Transverse colon (tissue), 4 donors: Measurements from ENCODE around the gene PIRT. TPM values are rescaled to one million over a fixed set of nuclear protein-coding genes. Genes with fewer than 3 reads are reported as not detected.
A peak's percentile ranks its signal among the peaks of the same experiment; 100 is the strongest.

Source experiments
- DNase-seq: peaks from one replicate; pipeline ENCODE4 v3.0.0-alpha.2; 2019
- H3K27ac ChIP-seq, 4 donors: fragments of 200-600 bp; sonication (generic); 2 replicates each; pipeline ENCODE4 v1.5.1; 2016 to 2018; ENCODE audit warnings: inconsistent platforms in 4 of 4
- H3K27me3 ChIP-seq: fragments of 200-600 bp; sonication (generic); 2 replicates; pipeline ENCODE4 v1.5.1; 2017; ENCODE audit warnings: inconsistent platforms
- H3K36me3 ChIP-seq, 4 donors: fragments of 200-600 bp; sonication (generic); 2 replicates each; pipeline ENCODE4 v1.5.1; 2017 to 2019; ENCODE audit warnings: inconsistent platforms in 4 of 4
- H3K4me1 ChIP-seq, 4 donors: fragments of 200-600 bp; sonication (generic); 2 replicates each; pipeline ENCODE4 v1.5.1; 2017 to 2020; ENCODE audit warnings: inconsistent platforms in 4 of 4
- H3K4me3 ChIP-seq, 4 donors: fragments of 200-600 bp; sonication (generic); 1 replicate in 1 of 4; 2 replicates in 3 of 4; pipeline versions ENCODE4 v1.5.1 to v1.6.1; 2017 to 2019; ENCODE audit warnings: inconsistent platforms in 4 of 4
- H3K9me3 ChIP-seq, 2 donors: fragments of 200-600 bp; sonication (generic); 2 replicates each; pipeline ENCODE4 v1.5.1; 2017 to 2019; ENCODE audit warnings: inconsistent platforms in 2 of 2
- EP300 ChIP-seq: sonication (generic); formaldehyde crosslinking; IDR thresholded peaks from one replicate; pipeline ENCODE4 v1.6.1; 2017; ENCODE audit warnings: antibody characterized with exemption, low read depth
- POLR2A ChIP-seq: fragments of 450-650 bp; IDR thresholded peaks from one replicate; pipeline ENCODE4 v1.6.1; 2016; ENCODE audit warnings: antibody characterized with exemption, mild to moderate bottlenecking, moderate library complexity
- POLR2AphosphoS5 ChIP-seq, 3 donors: sonication (generic); formaldehyde crosslinking; IDR thresholded peaks; one replicate each; pipeline ENCODE4 v1.6.1; 2016; ENCODE audit warnings: antibody characterized with exemption in 3 of 3
- WGBS, 2 donors: methylation state at CpG; one replicate each; pipeline ENCODE4 v1.1.5; 2018; ENCODE audit warnings: low coverage in 1 of 2; 5-methylcytosine and 5-hydroxymethylcytosine counted together
- in situ Hi-C, 4 donors: fragments of 200-750 bp; cut with MboI; loops; one replicate each; pipeline versions ENCODE4 v1.15.0 to v1.15.1; 2017; ENCODE audit warnings: low sequenced_read_pairs in 3 of 4, low pct_ligation_motif_present in 1 of 4, low pct_unique_long_range_greater_than_20kb in 1 of 4
- intact Hi-C: fragments of 100-400 bp; cut with DNase I; formaldehyde crosslinking; loops from one replicate; pipeline ENCODE4 v1.15.1; 2023; ENCODE audit warnings: low total_unique reads
- total RNA-seq, 4 donors: library from RNA; depleted of rRNA; stranded (reverse); fragments of >200 nt; gene quantifications; one replicate each; pipeline ENCODE4 v1.1.0, GENCODE V29; 2016
- TF ChIP-seq, protein P1 (sequence below), 5 experiments: fragments of 200-600 bp in 3 of 5; fragments of 450-650 bp in 2 of 5; sonication (generic) in 3 of 5; IDR thresholded peaks; 1 replicate in 2 of 5; 2 replicates in 3 of 5; pipeline ENCODE4 v1.5.1; 2016 to 2017; ENCODE audit warnings: antibody characterized with exemption in 5 of 5, inconsistent platforms in 3 of 5, mild to moderate bottlenecking in 2 of 5, moderate library complexity in 1 of 5

PIRT gene
- total RNA-seq, 4 donors from 2014 or later = 2.4 to 6.4 (median 2.5) TPM; not detected in 1

DNA sequence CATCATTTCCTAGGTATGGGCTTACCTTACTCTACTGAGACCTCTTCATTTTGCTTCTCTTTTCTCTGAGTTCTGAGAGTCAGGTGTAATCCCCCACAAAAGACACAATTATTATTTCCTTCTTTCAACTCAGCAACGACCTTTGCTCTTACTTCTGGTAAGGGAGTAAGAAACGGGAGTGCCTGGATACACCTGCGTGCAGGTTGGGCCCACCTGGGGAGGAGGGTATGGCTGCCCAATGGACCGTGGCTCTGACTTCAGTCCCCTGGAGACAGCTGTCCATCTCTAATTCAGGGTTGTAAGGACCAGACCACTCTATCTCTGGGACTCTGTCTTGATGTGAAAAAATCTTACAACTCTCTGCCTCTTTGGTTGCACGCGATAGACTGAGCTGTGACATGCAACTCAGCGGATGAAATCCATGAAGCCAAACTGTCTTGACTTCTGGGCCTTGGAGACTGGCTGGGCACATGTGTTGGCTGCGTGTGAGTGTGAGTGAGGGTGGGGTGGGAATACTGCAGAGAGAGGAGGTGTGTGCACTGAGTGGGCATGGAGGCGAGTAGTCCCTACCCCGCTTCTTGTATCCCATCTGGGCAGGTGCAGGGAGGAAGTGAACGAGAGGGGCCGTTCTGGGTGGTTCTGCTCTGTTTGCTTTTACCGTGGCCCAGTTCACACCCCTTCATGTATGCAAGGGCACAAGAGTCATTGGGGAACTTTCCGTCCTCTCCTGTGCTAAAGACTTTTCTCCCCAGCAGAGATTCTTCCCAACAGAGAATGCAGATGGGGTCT is 35.2 kb downstream of the PIRT start:
- in situ Hi-C loops (no loop called here), intact Hi-C loops (no loop called here)
- Histone ChIP-seq H3K27me3 (no peaks in the 10 kb centered on the region), H3K9me3 (no peaks in the 10 kb centered on the region), H3K27ac (peak overlapping the region; percentile 87 to 94 (median 90)), H3K36me3 (no peaks in the 10 kb centered on the region), H3K4me1 (peaks cover 10 to 36% (median 30%) of the 10 kb centered on the region in 4 donors), H3K4me3 (peak overlapping the region; percentile 27 to 59 (median 50))
- 40 to 52% methylated on average over 1 to 14 of the region's 14 CpGs for WGBS, 2 donors
- peak; percentile 81 for DNase-seq
- peak; percentile 44 to 69 (median 67) for TF ChIP-seq POLR2AphosphoS5 (IDR thresholded peaks at IDR 0.05)
- TF ChIP-seq EP300 = no peak
- TF ChIP-seq POLR2A = peak; percentile 79
- TF ChIP-seq, protein P1, sequence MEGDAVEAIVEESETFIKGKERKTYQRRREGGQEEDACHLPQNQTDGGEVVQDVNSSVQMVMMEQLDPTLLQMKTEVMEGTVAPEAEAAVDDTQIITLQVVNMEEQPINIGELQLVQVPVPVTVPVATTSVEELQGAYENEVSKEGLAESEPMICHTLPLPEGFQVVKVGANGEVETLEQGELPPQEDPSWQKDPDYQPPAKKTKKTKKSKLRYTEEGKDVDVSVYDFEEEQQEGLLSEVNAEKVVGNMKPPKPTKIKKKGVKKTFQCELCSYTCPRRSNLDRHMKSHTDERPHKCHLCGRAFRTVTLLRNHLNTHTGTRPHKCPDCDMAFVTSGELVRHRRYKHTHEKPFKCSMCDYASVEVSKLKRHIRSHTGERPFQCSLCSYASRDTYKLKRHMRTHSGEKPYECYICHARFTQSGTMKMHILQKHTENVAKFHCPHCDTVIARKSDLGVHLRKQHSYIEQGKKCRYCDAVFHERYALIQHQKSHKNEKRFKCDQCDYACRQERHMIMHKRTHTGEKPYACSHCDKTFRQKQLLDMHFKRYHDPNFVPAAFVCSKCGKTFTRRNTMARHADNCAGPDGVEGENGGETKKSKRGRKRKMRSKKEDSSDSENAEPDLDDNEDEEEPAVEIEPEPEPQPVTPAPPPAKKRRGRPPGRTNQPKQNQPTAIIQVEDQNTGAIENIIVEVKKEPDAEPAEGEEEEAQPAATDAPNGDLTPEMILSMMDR (IDR thresholded peaks at IDR 0.05) = no peak

DNA sequence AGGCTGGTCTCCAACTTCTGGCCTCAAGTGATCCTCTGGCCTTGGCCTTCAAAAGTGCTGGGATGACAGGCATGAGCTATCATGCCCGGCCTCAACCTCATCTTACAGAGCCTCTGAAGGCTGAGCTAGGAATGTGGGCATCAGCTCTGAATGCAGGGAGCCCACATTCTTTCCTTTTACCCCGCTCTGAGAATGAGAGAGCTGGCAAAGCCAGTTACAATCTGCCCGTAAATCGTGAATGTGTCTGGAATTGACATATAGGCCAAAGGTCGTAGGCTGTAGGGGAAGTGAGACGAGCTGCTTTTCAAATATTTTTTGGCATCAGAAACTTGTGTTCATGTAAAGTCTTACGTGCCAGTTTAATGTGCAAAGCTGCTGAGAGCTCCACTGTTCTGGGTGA is 38.5 kb downstream of the PIRT start:
- intact Hi-C loops (no loop called here), in situ Hi-C loops (no loop called here)
- no peaks in the 10 kb centered on the region for H3K27me3 ChIP-seq
- peak overlapping the region; percentile 87 to 94 (median 90) for H3K27ac ChIP-seq
- no peak for DNase-seq
- H3K4me3 ChIP-seq = peak overlapping the region in 2 of 4 donors; percentile 51 to 59
- 40 to 46% methylated on average over 1 to 7 of the region's 7 CpGs for WGBS, 2 donors
- H3K4me1 ChIP-seq = peaks cover 14 to 38% (median 30%) of the 10 kb centered on the region in 4 donors
- TF ChIP-seq, protein P1 (IDR thresholded peaks at IDR 0.05) = no peak
- TF ChIP-seq POLR2AphosphoS5 (IDR thresholded peaks at IDR 0.05) = peak in 1 of 3 donors; percentile 24
- no peaks in the 10 kb centered on the region for H3K9me3 ChIP-seq
- H3K36me3 ChIP-seq = no peaks in the 10 kb centered on the region

DNA sequence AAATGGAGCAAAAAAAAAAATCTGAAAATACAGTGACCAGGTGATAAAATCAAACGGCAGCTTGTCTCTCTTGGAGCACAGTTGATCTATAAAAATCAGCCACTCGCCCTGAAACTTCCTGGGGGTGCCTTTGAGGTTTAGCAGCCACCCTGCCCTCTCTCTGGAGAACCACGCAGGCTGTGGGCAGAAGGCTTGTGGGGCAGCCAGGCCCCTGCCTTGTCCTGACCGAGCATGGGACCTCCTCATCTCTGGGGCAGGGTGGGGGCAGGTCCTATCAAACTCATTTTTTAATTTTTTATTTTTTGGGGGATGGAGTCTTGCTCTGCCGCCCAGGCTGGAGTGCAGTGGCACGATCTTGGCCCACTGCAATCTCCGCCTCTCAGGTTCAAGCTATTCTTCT is 39.0 kb downstream of the PIRT start:
- intact Hi-C loops (no loop called here), in situ Hi-C loops (no loop called here)
- no peak for TF ChIP-seq POLR2AphosphoS5 (IDR thresholded peaks at IDR 0.05)
- TF ChIP-seq POLR2A = no peak
- no peak for TF ChIP-seq EP300
- TF ChIP-seq, protein P1 (IDR thresholded peaks at IDR 0.05) = no peak
- 38 to 63% methylated on average over 4 to 7 of the region's 7 CpGs for WGBS, 2 donors
- peak overlapping the region; percentile 87 to 94 (median 90) for H3K27ac ChIP-seq
- H3K27me3 ChIP-seq = no peaks in the 10 kb centered on the region
- peak overlapping the region in 2 of 4 donors; percentile 51 to 59 for H3K4me3 ChIP-seq
- H3K4me1 ChIP-seq = peaks cover 14 to 35% (median 29%) of the 10 kb centered on the region in 4 donors
- no peak for DNase-seq
- no peaks in the 10 kb centered on the region for H3K9me3 ChIP-seq
- no peaks in the 10 kb centered on the region for H3K36me3 ChIP-seq

DNA sequence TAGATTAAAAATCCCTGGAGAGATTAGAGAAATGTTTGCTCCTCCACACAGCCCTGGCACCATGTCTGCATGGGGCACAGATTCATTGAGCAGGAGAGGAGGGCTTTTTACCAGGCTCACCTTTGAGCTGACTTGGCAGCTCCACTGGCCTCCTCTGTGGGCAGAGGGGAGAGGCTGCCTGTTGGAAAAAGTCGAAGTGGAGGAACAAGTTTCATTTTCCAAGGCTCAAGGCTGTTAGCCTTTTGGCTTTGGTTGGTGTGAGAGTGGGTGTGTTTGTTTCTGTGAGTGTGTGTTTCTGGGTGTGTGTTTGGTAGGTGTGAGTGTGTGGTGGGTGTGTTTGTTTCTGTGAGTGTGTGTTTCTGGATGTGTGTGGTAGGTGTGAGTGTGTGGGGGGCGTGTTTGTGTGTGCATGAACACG is 39.5 kb downstream of the PIRT start:
- Histone ChIP-seq H3K9me3 (no peaks in the 10 kb centered on the region), H3K4me3 (peak overlapping the region in 2 of 4 donors; percentile 1 to 28), H3K27me3 (no peaks in the 10 kb centered on the region), H3K4me1 (peaks cover 14 to 35% (median 29%) of the 10 kb centered on the region in 4 donors), H3K27ac (peak overlapping the region; percentile 87 to 94 (median 90)), H3K36me3 (no peaks in the 10 kb centered on the region)
- TF ChIP-seq EP300 (no peak), POLR2AphosphoS5 (IDR thresholded peaks at IDR 0.05) (peak in 2 of 3 donors; percentile 37 to 56), POLR2A (peak; percentile 29)
- TF ChIP-seq, protein P1 (IDR thresholded peaks at IDR 0.05) = no peak
- 0 to 23% methylated on average over 1 to 3 of the region's 3 CpGs for WGBS, 2 donors
- intact Hi-C loops (no loop called here), in situ Hi-C loops (no loop called here)
- peak; percentile 73 for DNase-seq
